Liver (tissue), 3 donors: ENCODE results near the gene ARHGAP35.
A peak's percentile ranks its signal among the peaks of the same experiment; 100 is the strongest.

Experiments used
- ATF3 ChIP-seq: IDR thresholded peaks from 2 replicates; pipeline ENCODE4 v1.6.1; 2016; ENCODE audit warnings: antibody characterized with exemption
- CTCF ChIP-seq: fragments of 150-350 bp; IDR thresholded peaks from 2 replicates; pipeline ENCODE4 v1.5.1; 2017; ENCODE audit warnings: improper control_type of control experiment, low read depth, low read length; ENCODE audit not compliant: missing input control
- FOXA1 ChIP-seq: IDR thresholded peaks from 2 replicates; pipeline ENCODE4 v1.6.1; 2016; ENCODE audit warnings: antibody characterized with exemption
- GABPA ChIP-seq, 2 donors: IDR thresholded peaks in 1 of 2; conservative IDR thresholded peaks in 1 of 2; 2 replicates each; pipeline ENCODE4 v1.6.1; 2016; ENCODE audit warnings: antibody characterized with exemption in 2 of 2, mild to moderate bottlenecking in 1 of 2, moderate library complexity in 1 of 2
- HNF4G ChIP-seq: IDR thresholded peaks from 2 replicates; pipeline ENCODE4 v1.6.1; 2016; ENCODE audit warnings: antibody characterized with exemption
- JUND ChIP-seq, 2 donors: IDR thresholded peaks; 2 replicates each; pipeline ENCODE4 v1.6.1; 2016; ENCODE audit warnings: antibody characterized with exemption in 2 of 2
- MAX ChIP-seq: IDR thresholded peaks from 2 replicates; pipeline ENCODE4 v1.6.1; 2016; ENCODE audit warnings: antibody characterized with exemption
- REST ChIP-seq: IDR thresholded peaks from 2 replicates; pipeline ENCODE4 v1.6.1; 2016; ENCODE audit warnings: antibody characterized with exemption, mild to moderate bottlenecking
- RXRA ChIP-seq, 2 donors: IDR thresholded peaks; 2 replicates each; pipeline ENCODE4 v1.6.1; 2017 to 2018; ENCODE audit warnings: antibody characterized with exemption in 2 of 2, mild to moderate bottlenecking in 1 of 2
- SP1 ChIP-seq: IDR thresholded peaks from 2 replicates; pipeline ENCODE4 v1.6.1; 2018; ENCODE audit warnings: antibody characterized with exemption, mild to moderate bottlenecking
- TAF1 ChIP-seq: conservative IDR thresholded peaks from 2 replicates; pipeline ENCODE4 v1.6.1; 2016; ENCODE audit warnings: antibody characterized with exemption, mild to moderate bottlenecking
- YY1 ChIP-seq: IDR thresholded peaks from 2 replicates; pipeline ENCODE4 v1.6.1; 2016; ENCODE audit warnings: antibody characterized with exemption, mild to moderate bottlenecking
- ZBTB33 ChIP-seq: IDR thresholded peaks from 2 replicates; pipeline ENCODE4 v1.6.1; 2016; ENCODE audit warnings: antibody characterized with exemption
- donor health status: healthy.
- donor health status: healthy.

- no peak for TF ChIP-seq REST
- no peak for TF ChIP-seq YY1
- TF ChIP-seq GABPA (IDR thresholded peaks at IDR 0.05 in 1 of 2, conservative IDR thresholded peaks at IDR 0.05 in 1 of 2): no peak
- TF ChIP-seq CTCF: no peak
- no peak for TF ChIP-seq MAX
- peak; percentile 52 for TF ChIP-seq SP1
- no peak for TF ChIP-seq HNF4G
- TF ChIP-seq JUND (IDR thresholded peaks at IDR 0.05): no peak
- peak; percentile 60 to 68 for TF ChIP-seq RXRA (IDR thresholded peaks at IDR 0.05)
- no peak for TF ChIP-seq FOXA1
- TF ChIP-seq TAF1: no peak
- no peak for TF ChIP-seq ZBTB33
- TF ChIP-seq ATF3: no peak
Observed at GRCh38 chr19:46813839-46814358, 46.9 kb upstream of the ARHGAP35 start.
